ENCODE data around the gene RDH13. TPM values are rescaled to one million over a fixed set of nuclear protein-coding genes. Genes with fewer than 3 reads are reported as not detected.

RDH13 gene
- total and polyA plus RNA-seq, 4 donors: 8.9 to 11.7 (median 9.5) TPM

- 97% methylated on average over 30 of the region's 30 CpGs for WGBS
- Histone ChIP-seq H3K4me3 (ENCODE audit: low read depth in 1 of 3, low read length in 3 of 3) (no peak overlapping the region), H3K4me1 (ENCODE audit: control insufficient read depth in 4 of 4, insufficient read depth in 4 of 4, low read length in 3 of 4) (no peaks in the 10 kb centered on the region), H3K27ac (ENCODE audit: low read depth in 1 of 2, low read length in 2 of 2) (no peak overlapping the region), H3K9ac (ENCODE audit: low read depth in 1 of 2, low read length in 2 of 2) (no peak overlapping the region), H3K9me3 (ENCODE audit: control insufficient read depth in 4 of 4, low read length in 3 of 4) (no peaks in the 10 kb centered on the region), H3K36me3 (ENCODE audit: control insufficient read depth in 4 of 4, insufficient read depth in 3 of 4, low read depth in 1 of 4, low read length in 3 of 4) (peaks cover 16 to 56% (median 32%) of the 10 kb centered on the region in 4 donors), H3K27me3 (ENCODE audit: control insufficient read depth in 4 of 4, insufficient read depth in 4 of 4, low read length in 3 of 4) (no peaks in the 10 kb centered on the region)
- no peak for DNase-seq (ENCODE audit: low spot score)
- TF ChIP-seq RAD21 (IDR thresholded peaks at IDR 0.05) (no peak), TAF1 (conservative IDR thresholded peaks at IDR 0.05) (no peak), GABPA (IDR thresholded peaks at IDR 0.05 in 1 of 2, conservative IDR thresholded peaks at IDR 0.05 in 1 of 2) (no peak)
- TF ChIP-seq, protein P1, sequence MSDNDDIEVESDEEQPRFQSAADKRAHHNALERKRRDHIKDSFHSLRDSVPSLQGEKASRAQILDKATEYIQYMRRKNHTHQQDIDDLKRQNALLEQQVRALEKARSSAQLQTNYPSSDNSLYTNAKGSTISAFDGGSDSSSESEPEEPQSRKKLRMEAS (IDR thresholded peaks at IDR 0.05): no peak
Observed at GRCh38 chr19:55044771-55045716, 17.9 kb downstream of the RDH13 start.

- Histone ChIP-seq H3K27ac (ENCODE audit: low read depth in 1 of 2, low read length in 2 of 2) (no peak overlapping the region), H3K36me3 (ENCODE audit: control insufficient read depth in 4 of 4, insufficient read depth in 3 of 4, low read depth in 1 of 4, low read length in 3 of 4) (peaks cover 16 to 56% (median 31%) of the 10 kb centered on the region in 4 donors), H3K27me3 (ENCODE audit: control insufficient read depth in 4 of 4, insufficient read depth in 4 of 4, low read length in 3 of 4) (no peaks in the 10 kb centered on the region), H3K9ac (ENCODE audit: low read depth in 1 of 2, low read length in 2 of 2) (no peak overlapping the region), H3K4me1 (ENCODE audit: control insufficient read depth in 4 of 4, insufficient read depth in 4 of 4, low read length in 3 of 4) (no peaks in the 10 kb centered on the region), H3K9me3 (ENCODE audit: control insufficient read depth in 4 of 4, low read length in 3 of 4) (no peaks in the 10 kb centered on the region), H3K4me3 (ENCODE audit: low read depth in 1 of 3, low read length in 3 of 3) (no peak overlapping the region)
- 89% methylated on average over 5 of the region's 5 CpGs for WGBS
- no peak for DNase-seq (ENCODE audit: low spot score)
- TF ChIP-seq, protein P2, sequence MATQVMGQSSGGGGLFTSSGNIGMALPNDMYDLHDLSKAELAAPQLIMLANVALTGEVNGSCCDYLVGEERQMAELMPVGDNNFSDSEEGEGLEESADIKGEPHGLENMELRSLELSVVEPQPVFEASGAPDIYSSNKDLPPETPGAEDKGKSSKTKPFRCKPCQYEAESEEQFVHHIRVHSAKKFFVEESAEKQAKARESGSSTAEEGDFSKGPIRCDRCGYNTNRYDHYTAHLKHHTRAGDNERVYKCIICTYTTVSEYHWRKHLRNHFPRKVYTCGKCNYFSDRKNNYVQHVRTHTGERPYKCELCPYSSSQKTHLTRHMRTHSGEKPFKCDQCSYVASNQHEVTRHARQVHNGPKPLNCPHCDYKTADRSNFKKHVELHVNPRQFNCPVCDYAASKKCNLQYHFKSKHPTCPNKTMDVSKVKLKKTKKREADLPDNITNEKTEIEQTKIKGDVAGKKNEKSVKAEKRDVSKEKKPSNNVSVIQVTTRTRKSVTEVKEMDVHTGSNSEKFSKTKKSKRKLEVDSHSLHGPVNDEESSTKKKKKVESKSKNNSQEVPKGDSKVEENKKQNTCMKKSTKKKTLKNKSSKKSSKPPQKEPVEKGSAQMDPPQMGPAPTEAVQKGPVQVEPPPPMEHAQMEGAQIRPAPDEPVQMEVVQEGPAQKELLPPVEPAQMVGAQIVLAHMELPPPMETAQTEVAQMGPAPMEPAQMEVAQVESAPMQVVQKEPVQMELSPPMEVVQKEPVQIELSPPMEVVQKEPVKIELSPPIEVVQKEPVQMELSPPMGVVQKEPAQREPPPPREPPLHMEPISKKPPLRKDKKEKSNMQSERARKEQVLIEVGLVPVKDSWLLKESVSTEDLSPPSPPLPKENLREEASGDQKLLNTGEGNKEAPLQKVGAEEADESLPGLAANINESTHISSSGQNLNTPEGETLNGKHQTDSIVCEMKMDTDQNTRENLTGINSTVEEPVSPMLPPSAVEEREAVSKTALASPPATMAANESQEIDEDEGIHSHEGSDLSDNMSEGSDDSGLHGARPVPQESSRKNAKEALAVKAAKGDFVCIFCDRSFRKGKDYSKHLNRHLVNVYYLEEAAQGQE (IDR thresholded peaks at IDR 0.05): no peak
- TF ChIP-seq, protein P3, sequence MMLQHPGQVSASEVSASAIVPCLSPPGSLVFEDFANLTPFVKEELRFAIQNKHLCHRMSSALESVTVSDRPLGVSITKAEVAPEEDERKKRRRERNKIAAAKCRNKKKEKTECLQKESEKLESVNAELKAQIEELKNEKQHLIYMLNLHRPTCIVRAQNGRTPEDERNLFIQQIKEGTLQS (IDR thresholded peaks at IDR 0.05): no peak
- TF ChIP-seq JUND (IDR thresholded peaks at IDR 0.05): no peak
- no peak for TF ChIP-seq SP1 (IDR thresholded peaks at IDR 0.05)
- TF ChIP-seq FOXA2 (IDR thresholded peaks at IDR 0.05): no peak
- TF ChIP-seq HNF4A (conservative IDR thresholded peaks at IDR 0.05): no peak
- TF ChIP-seq HNF4G (IDR thresholded peaks at IDR 0.05): no peak
- TF ChIP-seq, protein P1 (IDR thresholded peaks at IDR 0.05): no peak
- no peak for TF ChIP-seq YY1 (IDR thresholded peaks at IDR 0.05)
- TF ChIP-seq, protein P4, sequence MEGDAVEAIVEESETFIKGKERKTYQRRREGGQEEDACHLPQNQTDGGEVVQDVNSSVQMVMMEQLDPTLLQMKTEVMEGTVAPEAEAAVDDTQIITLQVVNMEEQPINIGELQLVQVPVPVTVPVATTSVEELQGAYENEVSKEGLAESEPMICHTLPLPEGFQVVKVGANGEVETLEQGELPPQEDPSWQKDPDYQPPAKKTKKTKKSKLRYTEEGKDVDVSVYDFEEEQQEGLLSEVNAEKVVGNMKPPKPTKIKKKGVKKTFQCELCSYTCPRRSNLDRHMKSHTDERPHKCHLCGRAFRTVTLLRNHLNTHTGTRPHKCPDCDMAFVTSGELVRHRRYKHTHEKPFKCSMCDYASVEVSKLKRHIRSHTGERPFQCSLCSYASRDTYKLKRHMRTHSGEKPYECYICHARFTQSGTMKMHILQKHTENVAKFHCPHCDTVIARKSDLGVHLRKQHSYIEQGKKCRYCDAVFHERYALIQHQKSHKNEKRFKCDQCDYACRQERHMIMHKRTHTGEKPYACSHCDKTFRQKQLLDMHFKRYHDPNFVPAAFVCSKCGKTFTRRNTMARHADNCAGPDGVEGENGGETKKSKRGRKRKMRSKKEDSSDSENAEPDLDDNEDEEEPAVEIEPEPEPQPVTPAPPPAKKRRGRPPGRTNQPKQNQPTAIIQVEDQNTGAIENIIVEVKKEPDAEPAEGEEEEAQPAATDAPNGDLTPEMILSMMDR (IDR thresholded peaks at IDR 0.05; ENCODE audit: low read depth, low read length, missing input control): no peak
- TF ChIP-seq FOXA1 (IDR thresholded peaks at IDR 0.05): no peak
- no peak for TF ChIP-seq RAD21 (IDR thresholded peaks at IDR 0.05)
- TF ChIP-seq EGR1 (IDR thresholded peaks at IDR 0.05; ENCODE audit: low read depth in 2 of 2): no peak
- no peak for TF ChIP-seq ZBTB33 (IDR thresholded peaks at IDR 0.05)
- TF ChIP-seq TAF1 (conservative IDR thresholded peaks at IDR 0.05): no peak
Observed at GRCh38 chr19:55044286-55044685, 18.7 kb downstream of the RDH13 start.
